B cell (primary cell): ENCODE measurements around the gene BABAM2. TPM values are rescaled to one million over a fixed set of nuclear protein-coding genes. Genes with fewer than 3 reads are reported as not detected.

Experiments used
- ATAC-seq: fragments of 200-7000 bp; cut with Tn5 transposase; one replicate; pipeline ENCODE4 v1.10.0; 2021; ENCODE audit warnings: low read depth, mild to moderate bottlenecking, moderate number of reproducible peaks, moderate library complexity
- CTCF ChIA-PET: fragments of 350-600 bp; sonication (Branson Sonifier 250); formaldehyde crosslinking; loops from one replicate; lab custom pipeline; 2021; ENCODE audit warnings: antibody characterized with exemption, inconsistent platforms; lab: Charles Lee
- POLR2A ChIA-PET: fragments of 350-600 bp; sonication (Branson Sonifier 250); formaldehyde crosslinking; loops from one replicate; lab custom pipeline; 2021; ENCODE audit warnings: antibody characterized with exemption; lab: Charles Lee
- DNase-seq: peaks from one replicate; pipeline ENCODE4 v3.0.0; 2013
- H2AFZ ChIP-seq: 2 replicates; pipeline ENCODE4 v1.6.1; 2012; ENCODE audit warnings: mild to moderate bottlenecking, low read depth, low read length; ENCODE audit not compliant: insufficient read depth, poor library complexity, severe bottlenecking
- H3K27ac ChIP-seq, 2 donors: 1 replicate in 1 of 2; 2 replicates in 1 of 2; pipeline ENCODE4 v1.5.1; 2012 to 2013; ENCODE audit warnings: low read length in 2 of 2, mild to moderate bottlenecking in 2 of 2, moderate library complexity in 1 of 2
- H3K27me3 ChIP-seq, 4 experiments: fragments of 200-600 bp in 1 of 4; sonication (generic) in 1 of 4; replicated peaks in 1 of 4; 1 replicate in 2 of 4; 2 replicates in 2 of 4; pipeline versions ENCODE4 v1.6.1 to v1.7.0; 2013 to 2016; ENCODE audit warnings: low read length in 3 of 4, mild to moderate bottlenecking in 2 of 4, mixed read lengths in 1 of 4, moderate library complexity in 1 of 4; ENCODE audit not compliant: insufficient read depth in 4 of 4, control insufficient read depth in 3 of 4; ENCODE audit errors: control extremely low read depth in 1 of 4
- H3K36me3 ChIP-seq, 2 experiments: replicated peaks in 1 of 2; 1 replicate in 1 of 2; 2 replicates in 1 of 2; pipeline versions ENCODE4 v1.6.1 to v1.7.1; 2013; ENCODE audit warnings: low read length in 1 of 2; ENCODE audit not compliant: insufficient read depth in 2 of 2, control insufficient read depth in 1 of 2; ENCODE audit errors: control extremely low read depth in 1 of 2, extremely low read depth in 1 of 2
- H3K4me1 ChIP-seq, 2 donors: fragments of 200-600 bp in 1 of 2; sonication (generic) in 1 of 2; 1 replicate in 1 of 2; 2 replicates in 1 of 2; pipeline versions ENCODE4 v1.5.1 to v1.6.1; 2013 to 2017; ENCODE audit warnings: low read length in 2 of 2; ENCODE audit not compliant: control insufficient read depth in 2 of 2, insufficient read depth in 2 of 2
- H3K4me2 ChIP-seq: replicated peaks from 2 replicates; pipeline ENCODE3; 2012; ENCODE audit warnings: mild to moderate bottlenecking, low read depth, low read length; ENCODE audit not compliant: poor library complexity, severe bottlenecking
- H3K4me3 ChIP-seq, 5 experiments: fragments of 200-600 bp in 1 of 5; sonication (generic) in 1 of 5; 1 replicate in 3 of 5; 2 replicates in 2 of 5; pipeline versions ENCODE4 v1.5.1 to v1.7.0; 2011 to 2016; ENCODE audit warnings: low read length in 4 of 5, mild to moderate bottlenecking in 4 of 5, low read depth in 2 of 5, control low read depth in 1 of 5, moderate library complexity in 1 of 5; ENCODE audit not compliant: insufficient read depth in 1 of 5; ENCODE audit errors: control extremely low read depth in 1 of 5, extremely low read depth in 1 of 5
- H3K79me2 ChIP-seq: fragments of 200-600 bp; sonication (generic); one replicate; pipeline ENCODE4 v1.6.0; 2016; ENCODE audit warnings: low read length; ENCODE audit not compliant: control insufficient read depth, insufficient read depth
- H3K9ac ChIP-seq: fragments of 200-600 bp; sonication (generic); 2 replicates; pipeline ENCODE4 v1.6.1; 2017; ENCODE audit warnings: mild to moderate bottlenecking, low read length, moderate library complexity
- H3K9me3 ChIP-seq, 3 donors: one replicate each; pipeline versions ENCODE4 v1.6.1 to v1.7.1; 2013; ENCODE audit warnings: low read length in 2 of 3; ENCODE audit not compliant: control insufficient read depth in 2 of 3, insufficient read depth in 1 of 3; ENCODE audit errors: control extremely low read depth in 1 of 3
- H4K20me1 ChIP-seq: 2 replicates; pipeline ENCODE4 v1.6.0; 2012; ENCODE audit warnings: mild to moderate bottlenecking, low read length; ENCODE audit not compliant: insufficient read depth, control insufficient read depth, poor library complexity, severe bottlenecking
- H3K27ac Mint-ChIP-seq: one replicate; pipeline ENCODE4 v1.8.0; 2021; ENCODE audit warnings: mixed read lengths
- H3K27me3 Mint-ChIP-seq: one replicate; pipeline ENCODE4 v1.8.0; 2021; ENCODE audit warnings: mixed read lengths
- H3K4me1 Mint-ChIP-seq: one replicate; pipeline ENCODE4 v1.8.0; 2021; ENCODE audit warnings: mixed read lengths
- H3K4me3 Mint-ChIP-seq: one replicate; pipeline ENCODE4 v1.8.0; 2021; ENCODE audit warnings: mixed read lengths
- H3K9me3 Mint-ChIP-seq: one replicate; pipeline ENCODE4 v1.8.0; 2022; ENCODE audit warnings: mixed read lengths; ENCODE audit not compliant: insufficient read depth
- EZH2 ChIP-seq: IDR thresholded peaks from 2 replicates; pipeline ENCODE4 v1.6.1; 2012; ENCODE audit warnings: borderline replicate concordance, low read depth, mild to moderate bottlenecking, moderate library complexity, low read length; ENCODE audit not compliant: insufficient read depth, poor library complexity, severe bottlenecking
- WGBS: methylation state at CpG from one replicate; pipeline ENCODE4 v1.1.5; 2013; ENCODE audit warnings: missing lambda C conversion rate; ENCODE audit not compliant: insufficient coverage; 5-methylcytosine and 5-hydroxymethylcytosine counted together
- intact Hi-C: fragments of 100-400 bp; cut with micrococcal nuclease; formaldehyde crosslinking; loops from one replicate; pipeline ENCODE4 v1.10.0; 2022
- polyA plus RNA-seq: library from polyadenylated mRNA; depleted of rRNA; stranded (reverse); fragments of >200 nt; gene quantifications from 2 replicates; pipeline ENCODE4 v1.2.3, GENCODE V29; 2012
- total RNA-seq, 2 donors: library from RNA; stranded (reverse); fragments of 120-200 nt in 1 of 2; gene quantifications; 1 replicate in 1 of 2; 2 replicates in 1 of 2; pipeline versions ENCODE4 v1.2.3 to v1.2.4, GENCODE V29; 2013 to 2022
- TF ChIP-seq, protein P1 (sequence below): fragments of 200-600 bp; IDR thresholded peaks from one replicate; pipeline ENCODE4 v1.8.0; 2022; ENCODE audit warnings: antibody characterized with exemption, mild to moderate bottlenecking

Gene BABAM2
- total and polyA plus RNA-seq, 2 donors (not counting 1 experiment from before 2014, with no cell fraction given): 22.3 to 69.6 TPM

DNA sequence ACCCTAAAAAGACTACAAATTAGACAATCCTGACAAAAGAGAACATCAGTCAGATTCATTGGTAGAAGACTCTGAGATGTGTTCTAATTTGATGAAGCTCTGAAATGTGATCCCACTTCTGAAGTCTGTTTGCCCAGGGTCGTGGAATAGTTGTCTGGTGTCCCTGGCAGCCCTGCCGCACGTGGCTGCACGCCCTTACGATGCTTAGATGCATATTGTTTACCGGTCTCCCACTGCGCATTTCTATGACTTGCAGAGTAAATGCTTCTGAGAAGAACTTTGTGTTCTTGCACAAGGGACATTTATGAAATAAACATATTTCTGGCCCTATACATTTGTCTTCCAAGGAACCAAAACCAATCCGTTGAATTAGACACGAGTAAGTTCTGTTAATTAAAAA, 243.2 kb downstream of the BABAM2 start:
- H3K27ac Mint-ChIP-seq: no peak overlapping the region
- 98% methylated on average over 7 of the region's 9 CpGs for WGBS
- H3K27me3 ChIP-seq: no peaks in the 10 kb centered on the region
- POLR2A ChIA-PET: interaction anchor here (0.6 to 0.7 kb wide), 2 partner anchors 194 to 256 kb away, joined by 3 to 4 read pairs; no protein-coding TSS in a partner anchor
- no peaks in the 10 kb centered on the region for H3K4me1 ChIP-seq
- H3K4me1 Mint-ChIP-seq: peaks cover 9% of the 10 kb centered on the region
- no peaks in the 10 kb centered on the region for H3K9me3 ChIP-seq
- ATAC-seq (no peak), DNase-seq (no peak)
- no peak overlapping the region for H3K4me3 ChIP-seq
- no peak for TF ChIP-seq EZH2
- TF ChIP-seq, protein P1, sequence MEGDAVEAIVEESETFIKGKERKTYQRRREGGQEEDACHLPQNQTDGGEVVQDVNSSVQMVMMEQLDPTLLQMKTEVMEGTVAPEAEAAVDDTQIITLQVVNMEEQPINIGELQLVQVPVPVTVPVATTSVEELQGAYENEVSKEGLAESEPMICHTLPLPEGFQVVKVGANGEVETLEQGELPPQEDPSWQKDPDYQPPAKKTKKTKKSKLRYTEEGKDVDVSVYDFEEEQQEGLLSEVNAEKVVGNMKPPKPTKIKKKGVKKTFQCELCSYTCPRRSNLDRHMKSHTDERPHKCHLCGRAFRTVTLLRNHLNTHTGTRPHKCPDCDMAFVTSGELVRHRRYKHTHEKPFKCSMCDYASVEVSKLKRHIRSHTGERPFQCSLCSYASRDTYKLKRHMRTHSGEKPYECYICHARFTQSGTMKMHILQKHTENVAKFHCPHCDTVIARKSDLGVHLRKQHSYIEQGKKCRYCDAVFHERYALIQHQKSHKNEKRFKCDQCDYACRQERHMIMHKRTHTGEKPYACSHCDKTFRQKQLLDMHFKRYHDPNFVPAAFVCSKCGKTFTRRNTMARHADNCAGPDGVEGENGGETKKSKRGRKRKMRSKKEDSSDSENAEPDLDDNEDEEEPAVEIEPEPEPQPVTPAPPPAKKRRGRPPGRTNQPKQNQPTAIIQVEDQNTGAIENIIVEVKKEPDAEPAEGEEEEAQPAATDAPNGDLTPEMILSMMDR: no peak
- CTCF ChIA-PET: interaction anchor here (0.6 kb wide), 1 partner anchor 258 kb away, joined by 3 read pairs; no protein-coding TSS in a partner anchor
- no peak overlapping the region for H3K9ac ChIP-seq
- intact Hi-C loops: no loop called here
- H2AFZ ChIP-seq: no peak overlapping the region
- H3K27ac ChIP-seq: no peak overlapping the region
- H4K20me1 ChIP-seq: no peaks in the 10 kb centered on the region
- no peaks in the 10 kb centered on the region for H3K27me3 Mint-ChIP-seq
- no peak overlapping the region for H3K4me2 ChIP-seq
- H3K4me3 Mint-ChIP-seq: no peak overlapping the region
- no peaks in the 10 kb centered on the region for H3K9me3 Mint-ChIP-seq
- H3K79me2 ChIP-seq: no peaks in the 10 kb centered on the region
- H3K36me3 ChIP-seq: peaks cover 5 to 7% of the 10 kb centered on the region in 2 experiments

DNA sequence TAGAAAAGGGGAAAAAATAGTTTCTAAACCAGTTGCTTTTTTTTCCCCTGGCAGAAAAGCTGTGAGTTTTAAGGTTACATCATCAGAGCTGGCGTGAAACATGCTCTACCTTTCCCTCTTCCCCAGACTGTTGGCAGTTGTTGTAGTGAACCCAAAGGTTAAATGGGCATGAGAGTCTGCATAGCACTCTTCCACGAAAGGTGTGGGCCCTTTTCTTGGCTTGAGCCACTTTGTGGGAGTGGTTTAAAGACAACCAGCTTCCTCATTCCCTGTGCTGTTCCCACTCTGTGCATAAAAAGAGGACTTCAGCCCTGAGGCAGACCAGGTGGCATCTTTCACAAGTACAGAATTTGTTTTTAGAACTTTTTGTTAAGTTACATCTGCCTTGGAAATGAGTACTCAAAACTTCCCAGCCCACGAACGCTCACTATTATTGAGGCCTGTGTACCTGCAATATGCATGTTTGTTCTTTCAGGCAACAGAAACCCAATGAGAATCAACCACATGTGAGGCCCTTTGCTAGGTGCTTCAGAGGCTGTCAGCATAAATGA, 243.8 kb downstream of the BABAM2 start:
- WGBS: 86% methylated on average over 2 of the region's 4 CpGs
- H4K20me1 ChIP-seq: no peaks in the 10 kb centered on the region
- H3K27me3 ChIP-seq: no peaks in the 10 kb centered on the region
- DNase-seq (no peak), ATAC-seq (no peak)
- H2AFZ ChIP-seq: no peak overlapping the region
- Mint-ChIP-seq H3K4me1 (peaks cover 9% of the 10 kb centered on the region), H3K27ac (no peak overlapping the region), H3K4me3 (no peak overlapping the region), H3K27me3 (no peaks in the 10 kb centered on the region), H3K9me3 (no peaks in the 10 kb centered on the region)
- intact Hi-C loops: no loop called here
- no peak overlapping the region for H3K4me3 ChIP-seq
- no peaks in the 10 kb centered on the region for H3K4me1 ChIP-seq
- H3K9me3 ChIP-seq: no peaks in the 10 kb centered on the region
- no peak overlapping the region for H3K4me2 ChIP-seq
- H3K36me3 ChIP-seq: peaks cover 3 to 4% of the 10 kb centered on the region in 2 experiments
- H3K9ac ChIP-seq: no peak overlapping the region
- ChIA-PET POLR2A (interaction anchor here (0.6 kb wide), 1 partner anchor 257 kb away, joined by 3 read pairs; no protein-coding TSS in a partner anchor), CTCF (interaction anchor here (0.6 kb wide), 2 partner anchors 257 to 1778 kb away, joined by 3 read pairs; no protein-coding TSS in a partner anchor)
- TF ChIP-seq EZH2: no peak
- TF ChIP-seq, protein P1: no peak
- H3K27ac ChIP-seq: no peak overlapping the region
- no peaks in the 10 kb centered on the region for H3K79me2 ChIP-seq
